Measurements from ENCODE around the gene ASCL4.

GRCh38 chr12:107794451-107794850 lies 19.9 kb downstream of the ASCL4 start:
- TF ChIP-seq GATA3 (IDR thresholded peaks at IDR 0.05; ENCODE audit: low read depth, low read length) (no peak), GATA2 (IDR thresholded peaks at IDR 0.05; ENCODE audit: low read depth, low read length) (no peak)
